Esophagus squamous epithelium (tissue), 4 donors: Measurements from ENCODE around the gene MARCHF10.

Experiments
- POLR2A ChIP-seq, 4 donors: fragments of 450-650 bp; IDR thresholded peaks; one replicate each; pipeline ENCODE4 v1.6.1; 2017; ENCODE audit warnings: antibody characterized with exemption in 4 of 4, mild to moderate bottlenecking in 4 of 4, moderate library complexity in 3 of 4
- TF ChIP-seq, protein P1 (sequence below), 6 experiments: fragments of 450-650 bp in 4 of 6; fragments of 200-600 bp in 2 of 6; sonication (generic) in 2 of 6; IDR thresholded peaks; one replicate each; pipeline ENCODE4 v1.5.1; 2016 to 2019; ENCODE audit warnings: antibody characterized with exemption in 6 of 6, mild to moderate bottlenecking in 4 of 6, moderate library complexity in 4 of 6

DNA sequence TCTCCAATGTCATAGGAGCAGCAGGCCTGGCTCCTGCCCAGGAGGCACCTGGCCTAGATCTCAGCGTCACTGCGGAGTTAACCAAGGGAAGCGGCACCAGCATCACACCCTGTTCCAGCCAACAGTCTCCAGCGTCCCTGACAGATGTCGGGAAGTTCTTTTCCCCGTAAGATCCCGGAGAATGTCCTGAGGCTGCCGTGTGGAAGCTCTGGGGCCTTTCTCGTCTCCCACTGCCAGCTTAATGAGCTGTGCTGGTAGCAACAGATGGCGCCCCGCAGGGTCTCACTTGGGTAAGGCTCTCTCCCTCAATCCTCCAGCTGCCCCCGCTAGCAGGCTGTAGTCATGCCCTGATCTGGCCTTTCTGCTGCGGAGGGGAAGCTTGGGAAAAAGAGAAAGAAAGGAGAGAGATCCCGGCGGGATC lies 57.5 kb downstream of the MARCHF10 start:
- TF ChIP-seq, protein P1, sequence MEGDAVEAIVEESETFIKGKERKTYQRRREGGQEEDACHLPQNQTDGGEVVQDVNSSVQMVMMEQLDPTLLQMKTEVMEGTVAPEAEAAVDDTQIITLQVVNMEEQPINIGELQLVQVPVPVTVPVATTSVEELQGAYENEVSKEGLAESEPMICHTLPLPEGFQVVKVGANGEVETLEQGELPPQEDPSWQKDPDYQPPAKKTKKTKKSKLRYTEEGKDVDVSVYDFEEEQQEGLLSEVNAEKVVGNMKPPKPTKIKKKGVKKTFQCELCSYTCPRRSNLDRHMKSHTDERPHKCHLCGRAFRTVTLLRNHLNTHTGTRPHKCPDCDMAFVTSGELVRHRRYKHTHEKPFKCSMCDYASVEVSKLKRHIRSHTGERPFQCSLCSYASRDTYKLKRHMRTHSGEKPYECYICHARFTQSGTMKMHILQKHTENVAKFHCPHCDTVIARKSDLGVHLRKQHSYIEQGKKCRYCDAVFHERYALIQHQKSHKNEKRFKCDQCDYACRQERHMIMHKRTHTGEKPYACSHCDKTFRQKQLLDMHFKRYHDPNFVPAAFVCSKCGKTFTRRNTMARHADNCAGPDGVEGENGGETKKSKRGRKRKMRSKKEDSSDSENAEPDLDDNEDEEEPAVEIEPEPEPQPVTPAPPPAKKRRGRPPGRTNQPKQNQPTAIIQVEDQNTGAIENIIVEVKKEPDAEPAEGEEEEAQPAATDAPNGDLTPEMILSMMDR (IDR thresholded peaks at IDR 0.05): no peak
- TF ChIP-seq POLR2A (IDR thresholded peaks at IDR 0.05): no peak
